GM19395 (cell line): ENCODE results near the gene NME5.
"Not testable (repeated sequence)": the region's sequence is repeated elsewhere in the genome, so short reads cannot be mapped to it uniquely, and the experiment has no call there.

Source experiments
- ATAC-seq: cut with Tn5 transposase; IDR thresholded peaks from one replicate; pipeline ENCODE4 v1.9.1; 2021; ENCODE audit warnings: mild to moderate bottlenecking, moderate library complexity; ENCODE audit not compliant: unreplicated experiment

Gene NME5

DNA sequence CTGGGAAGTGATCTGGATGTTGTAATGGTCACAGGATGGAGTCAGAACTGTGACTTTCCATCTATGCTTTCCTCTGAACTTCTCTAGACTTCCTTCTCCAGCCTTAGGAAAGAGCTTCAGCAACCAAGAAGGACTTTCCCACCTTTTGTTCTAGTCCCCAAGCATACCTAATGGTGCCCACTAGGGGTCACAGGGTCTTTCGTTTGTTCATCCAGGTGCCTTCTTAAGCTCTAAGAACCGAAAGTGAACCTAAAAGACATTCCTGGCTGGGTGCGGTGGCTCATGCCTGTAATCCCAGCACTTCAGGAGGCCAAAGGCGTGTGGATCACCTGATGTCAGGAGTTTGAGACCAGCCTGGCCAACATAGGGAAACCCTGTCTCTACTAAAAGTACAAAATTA lies 57.2 kb downstream of the NME5 start:
- no peak for ATAC-seq

DNA sequence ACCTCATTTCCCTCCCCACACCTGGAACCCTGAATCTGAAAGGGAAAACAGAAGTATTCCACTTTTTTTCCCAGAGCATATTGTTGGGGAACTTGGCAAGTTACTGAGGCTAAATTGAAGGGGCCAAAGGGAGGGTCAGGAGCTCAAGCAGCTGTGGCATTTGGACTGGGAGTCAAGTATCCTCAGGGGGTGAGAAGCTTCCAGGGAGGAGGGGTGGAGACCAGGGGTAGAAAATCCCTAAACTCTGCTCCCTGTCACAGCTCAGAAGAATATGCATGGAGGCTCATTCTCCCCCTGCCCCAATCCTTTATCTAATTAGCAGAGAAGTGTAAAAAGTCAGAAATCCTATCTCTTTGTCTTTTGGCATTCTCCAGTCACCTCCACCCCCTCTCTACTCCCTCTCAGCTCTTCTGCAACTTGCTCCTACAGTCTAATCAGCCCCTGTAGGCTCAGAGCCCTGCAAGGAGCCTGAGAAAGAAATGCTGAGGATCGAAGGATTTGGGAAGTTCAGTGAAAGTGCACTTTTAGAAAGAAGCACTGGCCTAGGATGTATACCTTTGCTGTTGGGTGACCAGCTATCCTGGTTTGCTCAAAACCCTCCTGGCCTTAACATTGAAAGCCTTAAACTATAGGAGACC lies 61.1 kb downstream of the NME5 start:
- no peak for ATAC-seq

DNA sequence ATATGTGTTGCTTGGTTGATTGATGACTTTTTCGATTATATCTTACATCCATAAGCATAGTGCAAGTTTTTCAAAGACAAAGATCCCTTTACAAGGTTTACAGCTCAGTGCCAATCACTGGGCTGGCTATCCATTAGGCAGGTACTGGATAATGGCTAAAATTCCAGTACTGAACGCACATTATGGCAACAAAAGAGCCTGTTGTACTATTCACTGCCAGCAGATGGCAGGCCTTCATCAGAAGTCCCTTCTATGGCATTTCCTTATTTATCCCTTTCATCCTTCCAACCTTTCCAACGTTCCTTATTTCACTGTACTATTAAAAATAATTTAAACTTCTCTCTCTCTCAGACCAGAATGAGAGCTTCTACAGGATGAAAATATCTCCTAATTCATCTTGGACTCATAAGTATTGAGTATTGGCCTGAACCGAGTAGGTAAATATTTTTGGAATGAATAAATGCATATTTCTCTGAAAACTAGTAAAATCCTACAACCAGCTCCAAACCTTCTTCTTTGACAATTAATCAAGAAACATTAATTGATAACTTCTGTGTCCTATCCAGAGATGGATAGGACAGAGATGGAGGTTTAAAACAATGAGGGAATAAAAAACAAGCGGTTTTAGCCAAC lies 62.0 kb downstream of the NME5 start:
- no peak for ATAC-seq

DNA sequence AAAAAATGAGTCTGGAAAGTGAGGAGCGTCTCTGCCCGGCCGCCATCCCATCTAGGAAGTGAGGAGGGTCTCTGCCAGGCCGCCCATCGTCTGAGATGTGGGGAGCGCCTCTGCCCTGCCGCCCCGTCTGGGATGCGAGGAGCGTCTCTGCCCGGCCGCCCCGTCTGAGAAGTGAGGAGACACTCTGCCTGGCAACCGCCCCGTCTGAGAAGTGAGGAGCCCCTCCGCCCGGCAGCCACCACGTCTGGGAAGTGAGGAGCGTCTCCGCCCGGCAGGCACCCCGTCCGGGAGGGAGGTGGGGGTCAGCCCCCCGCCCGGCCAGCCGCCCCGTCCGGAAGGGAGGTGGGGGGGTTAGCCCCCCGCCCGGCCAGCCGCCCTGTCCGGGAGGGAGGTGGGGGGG lies 69.2 kb downstream of the NME5 start:
- not testable (repeated sequence) for ATAC-seq

DNA sequence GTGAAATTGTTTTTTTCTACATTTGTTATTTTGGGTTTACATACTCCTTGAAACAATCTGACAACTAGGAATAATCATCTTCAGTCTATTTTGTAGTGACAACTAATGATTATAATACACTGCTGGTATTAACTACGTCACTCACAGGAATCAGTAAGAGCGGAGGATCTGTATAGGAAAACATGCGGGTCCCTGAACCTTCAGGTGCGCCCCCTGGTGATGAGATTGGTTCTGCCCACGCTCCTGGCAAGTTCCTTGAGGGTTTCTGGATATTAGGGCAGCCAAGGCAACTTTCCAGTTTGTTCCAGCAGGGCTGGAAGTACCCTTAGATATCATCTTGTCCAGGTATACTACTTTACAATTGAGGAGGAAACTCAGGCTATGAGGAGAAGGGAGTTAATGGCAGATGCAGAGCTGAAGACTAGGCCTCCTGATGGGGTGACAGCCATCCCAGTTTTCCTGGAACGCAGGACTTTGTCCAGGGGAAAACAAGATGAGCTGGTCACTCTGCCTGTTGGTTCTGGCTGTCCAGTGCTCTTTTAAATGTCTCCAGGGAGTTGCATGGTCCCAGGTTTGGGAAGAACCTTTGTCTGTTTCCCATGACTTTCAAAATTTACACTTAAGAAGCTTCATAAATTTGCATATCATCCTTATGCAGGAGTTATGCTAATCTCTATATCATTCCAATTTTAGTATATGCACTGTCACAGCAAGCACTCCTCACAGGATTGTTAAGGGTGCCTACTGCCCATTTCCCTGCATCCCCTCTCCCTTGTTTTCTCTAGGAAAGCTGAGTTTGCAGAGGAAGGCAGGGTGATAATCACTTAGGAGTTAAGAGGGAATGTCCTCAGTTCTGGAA lies 70.3 kb downstream of the NME5 start:
- ATAC-seq, result no peak

DNA sequence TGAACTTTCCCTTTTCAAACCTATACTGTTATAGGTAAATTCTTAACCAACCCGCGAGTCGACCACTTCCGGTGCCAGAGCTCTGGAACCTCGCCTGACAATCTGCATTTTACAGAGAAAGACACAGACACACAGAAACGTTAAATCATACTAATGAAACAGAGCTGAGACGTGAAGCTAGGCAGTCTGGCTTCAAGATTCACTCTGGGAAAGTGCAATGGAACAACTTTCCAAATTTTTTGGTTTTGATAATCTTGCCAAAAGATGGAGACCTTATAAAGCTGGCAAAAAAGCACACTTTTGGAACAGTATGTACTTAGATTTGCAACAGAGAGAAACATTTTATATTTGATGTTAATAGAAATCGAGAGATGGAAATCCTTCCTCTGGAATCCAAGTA lies 71.3 kb downstream of the NME5 start:
- no peak for ATAC-seq
